ENCODE results near the gene CACNA1C. TPM values are rescaled to one million over a fixed set of nuclear protein-coding genes. Genes with fewer than 3 reads are reported as not detected.

CACNA1C gene
- total RNA-seq, 4 donors from 2014 or later = 5.2 to 12.9 (median 6.3) TPM

- peaks cover 0 to 6% (median 0%) of the 10 kb centered on the region in 4 donors for H3K9me3 ChIP-seq
- no peak for TF ChIP-seq CTCF (IDR thresholded peaks at IDR 0.05)
- no peak for TF ChIP-seq POLR2A (IDR thresholded peaks at IDR 0.05)
- TF ChIP-seq EP300 (IDR thresholded peaks at IDR 0.05) = no peak
- H3K4me1 ChIP-seq = no peaks in the 10 kb centered on the region
- peaks cover 0 to 24% (median 0%) of the 10 kb centered on the region in 3 donors for H3K36me3 ChIP-seq
- H3K4me3 ChIP-seq = no peak overlapping the region
- no peaks in the 10 kb centered on the region for H3K27me3 ChIP-seq
- H3K27ac ChIP-seq = no peak overlapping the region
- 90 to 91% methylated on average over 7 to 14 of the region's 14 CpGs for WGBS, 2 donors
- no peak for DNase-seq (ENCODE audit: low spot score in 2 of 2)
Observed at GRCh38 chr12:2652011-2652400, 599.2 kb downstream of the CACNA1C start.

- no peaks in the 10 kb centered on the region for H3K27me3 ChIP-seq
- H3K4me1 ChIP-seq = no peaks in the 10 kb centered on the region
- no peak for DNase-seq (ENCODE audit: low spot score in 2 of 2)
- H3K4me3 ChIP-seq = no peak overlapping the region
- TF ChIP-seq CTCF (IDR thresholded peaks at IDR 0.05) = no peak
- 70 to 85% methylated on average over 19 to 20 of the region's 33 CpGs for WGBS, 2 donors
- H3K27ac ChIP-seq = no peak overlapping the region
- peaks cover 0 to 24% (median 0%) of the 10 kb centered on the region in 3 donors for H3K36me3 ChIP-seq
- H3K9me3 ChIP-seq = peaks cover 0 to 6% (median 0%) of the 10 kb centered on the region in 4 donors
Observed at GRCh38 chr12:2652401-2653081, 599.8 kb downstream of the CACNA1C start.

GRCh38 chr12:2653461-2653965, 600.7 kb downstream of the CACNA1C start:
- H3K27me3 ChIP-seq = no peaks in the 10 kb centered on the region
- peaks cover 0 to 24% (median 0%) of the 10 kb centered on the region in 3 donors for H3K36me3 ChIP-seq
- no peak overlapping the region for H3K27ac ChIP-seq
- TF ChIP-seq EP300 (IDR thresholded peaks at IDR 0.05) (no peak), POLR2A (IDR thresholded peaks at IDR 0.05) (no peak), CTCF (IDR thresholded peaks at IDR 0.05) (no peak)
- DNase-seq (ENCODE audit: low spot score in 2 of 2) = no peak
- no peak overlapping the region for H3K4me3 ChIP-seq
- H3K4me1 ChIP-seq = no peaks in the 10 kb centered on the region
- peaks cover 0 to 6% (median 0%) of the 10 kb centered on the region in 4 donors for H3K9me3 ChIP-seq
- WGBS, 2 donors = 85 to 88% methylated on average over 16 to 22 of the region's 22 CpGs

GRCh38 chr12:2654311-2654710, 601.5 kb downstream of the CACNA1C start:
- 79% methylated on average over 8 of the region's 8 CpGs for WGBS, 2 donors
- no peak overlapping the region for H3K4me3 ChIP-seq
- H3K27me3 ChIP-seq = no peaks in the 10 kb centered on the region
- H3K4me1 ChIP-seq = no peaks in the 10 kb centered on the region
- peaks cover 0 to 6% (median 0%) of the 10 kb centered on the region in 4 donors for H3K9me3 ChIP-seq
- H3K27ac ChIP-seq = no peak overlapping the region
- no peak for DNase-seq (ENCODE audit: low spot score in 2 of 2)
- H3K36me3 ChIP-seq = peaks cover 0 to 24% (median 0%) of the 10 kb centered on the region in 3 donors
- TF ChIP-seq POLR2A (IDR thresholded peaks at IDR 0.05) (no peak), CTCF (IDR thresholded peaks at IDR 0.05) (no peak), EP300 (IDR thresholded peaks at IDR 0.05) (no peak)

GRCh38 chr12:2654741-2655140, 602.0 kb downstream of the CACNA1C start:
- no peak for DNase-seq (ENCODE audit: low spot score in 2 of 2)

More at GRCh38 chr12:2654741-2655140, 602.0 kb downstream of the CACNA1C start:
- H3K36me3 ChIP-seq = peaks cover 0 to 24% (median 0%) of the 10 kb centered on the region in 3 donors
- H3K27me3 ChIP-seq = no peaks in the 10 kb centered on the region
- no peak for TF ChIP-seq POLR2A (IDR thresholded peaks at IDR 0.05)
- no peak for TF ChIP-seq EP300 (IDR thresholded peaks at IDR 0.05)
- TF ChIP-seq CTCF (IDR thresholded peaks at IDR 0.05) = no peak
- H3K4me3 ChIP-seq = no peak overlapping the region
- 62 to 67% methylated on average over 4 of the region's 4 CpGs for WGBS, 2 donors
- no peaks in the 10 kb centered on the region for H3K4me1 ChIP-seq
- H3K9me3 ChIP-seq = peaks cover 0 to 6% (median 0%) of the 10 kb centered on the region in 4 donors
- no peak overlapping the region for H3K27ac ChIP-seq

Measured in tibial nerve (tissue), 4 donors.